GM12872 (cell line): ENCODE measurements around the gene INHBE.

ENCODE experiments used
- CTCF ChIP-seq: IDR thresholded peaks from 3 replicates; pipeline ENCODE4 v1.5.1; 2011; ENCODE audit warnings: low read depth, mild to moderate bottlenecking, low read length, moderate library complexity; ENCODE audit not compliant: insufficient read depth

Gene INHBE

GRCh38 chr12:57487597-57488401 is 32.7 kb downstream of the INHBE start, which contains the start of gene MARS1:
Gene MARS1, plus strand, starts transcription at chr12:57488068. Its CDS starts 23 bp downstream, at chr12:57488091.
- TF ChIP-seq CTCF: peak; percentile 59

GRCh38 chr12:57488402-57489156 is 33.5 kb downstream of the INHBE start:
- no peak for TF ChIP-seq CTCF

GRCh38 chr12:57489157-57489641 is 34.1 kb downstream of the INHBE start:
- no peak for TF ChIP-seq CTCF

DNA sequence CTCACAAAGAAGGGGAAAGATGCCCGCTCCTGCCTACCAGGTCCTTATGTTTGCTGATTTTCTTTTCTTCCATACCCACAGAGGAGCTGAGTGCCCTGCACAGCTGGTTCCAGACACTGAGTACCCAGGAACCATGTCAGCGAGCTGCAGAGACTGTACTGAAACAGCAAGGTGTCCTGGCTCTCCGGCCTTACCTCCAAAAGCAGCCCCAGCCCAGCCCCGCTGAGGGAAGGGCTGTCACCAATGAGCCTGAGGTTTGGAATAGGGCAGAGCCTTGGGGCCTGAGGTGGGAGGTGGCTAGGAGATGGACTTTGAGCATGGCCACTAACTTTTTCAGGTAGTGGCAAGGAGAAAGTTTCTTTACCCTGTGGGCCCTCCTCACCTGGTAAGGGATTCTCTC is 35.0 kb downstream of the INHBE start:
- TF ChIP-seq CTCF: no peak

- peak; percentile 31; the same call in 1 of the 3 replicates for TF ChIP-seq CTCF
These were observed 36.5 kb downstream of the INHBE start for GRCh38 chr12:57491393-57492280.

GRCh38 chr12:57496822-57497221 is 41.7 kb downstream of the INHBE start:
- no peak for TF ChIP-seq CTCF
